KOPT-K1 (cell line): ENCODE measurements around the gene LIN9.
A peak's percentile ranks its signal among the peaks of the same experiment; 100 is the strongest.

ENCODE experiments used
- H3K27ac ChIP-seq: fragments of 200-600 bp; sonication (generic); 2 replicates; pipeline ENCODE4 v1.5.1; 2016; ENCODE audit warnings: antibody characterized with exemption, mild to moderate bottlenecking, low read depth, low read length; ENCODE audit not compliant: poor library complexity, severe bottlenecking
- H3K36me3 ChIP-seq: fragments of 200-600 bp; sonication (generic); 2 replicates; pipeline ENCODE4 v1.5.1; 2017; ENCODE audit warnings: antibody characterized with exemption, mild to moderate bottlenecking, low read length, moderate library complexity; ENCODE audit not compliant: insufficient read depth
- H3K9me3 ChIP-seq: fragments of 200-600 bp; sonication (generic); 2 replicates; pipeline ENCODE4 v1.5.1; 2017; ENCODE audit warnings: antibody characterized with exemption, low read length, mild to moderate bottlenecking; ENCODE audit not compliant: insufficient read depth, poor library complexity, severe bottlenecking

LIN9 gene

GRCh38 chr1:226199971-226200370 is 109.0 kb downstream of the LIN9 start:
- Histone ChIP-seq H3K9me3 (no peaks in the 10 kb centered on the region), H3K36me3 (no peaks in the 10 kb centered on the region), H3K27ac (no peak overlapping the region)

GRCh38 chr1:226195144-226195543 is 113.8 kb downstream of the LIN9 start:
- H3K9me3 ChIP-seq, result no peaks in the 10 kb centered on the region
- no peak overlapping the region for H3K27ac ChIP-seq
- H3K36me3 ChIP-seq, result no peaks in the 10 kb centered on the region

DNA sequence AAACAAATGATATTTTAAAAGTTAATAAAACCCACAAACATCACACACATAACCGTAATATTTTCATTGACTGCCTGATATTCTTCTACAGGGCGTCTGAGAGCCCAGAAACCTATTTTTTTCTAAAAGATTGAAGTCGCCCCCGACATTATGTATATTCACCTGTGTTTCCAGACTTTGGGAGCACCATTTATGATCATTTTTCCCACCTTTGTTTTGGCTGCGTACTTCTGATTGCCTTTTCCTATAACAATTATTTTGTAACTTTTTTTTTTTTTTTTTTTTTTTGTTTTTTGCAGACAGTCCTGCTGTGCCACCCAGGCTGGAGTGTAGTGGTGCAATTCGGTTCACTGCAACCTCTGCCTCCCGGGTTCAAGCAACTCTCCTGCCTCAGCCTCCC is 121.6 kb downstream of the LIN9 start:
- Histone ChIP-seq H3K36me3 (peaks cover 14% of the 10 kb centered on the region; the same call in 1 of the 2 replicates), H3K9me3 (no peaks in the 10 kb centered on the region), H3K27ac (peak overlapping the region; percentile 76)

- Histone ChIP-seq H3K27ac (peak overlapping the region; percentile 76), H3K36me3 (peaks cover 18% of the 10 kb centered on the region), H3K9me3 (no peaks in the 10 kb centered on the region)
These were observed 122.0 kb downstream of the LIN9 start for GRCh38 chr1:226187019-226187322.

GRCh38 chr1:226186124-226187018 is 122.6 kb downstream of the LIN9 start, which contains the start of gene ACBD3:
TSS of gene ACBD3 (minus strand) at chr1:226186741. CDS start at chr1:226186675, 66 bp downstream.
- H3K36me3 ChIP-seq, result peaks cover 24% of the 10 kb centered on the region
- H3K27ac ChIP-seq, result peak within 1 kb of the TSS; percentile 76
- no peaks in the 10 kb centered on the region for H3K9me3 ChIP-seq

- Histone ChIP-seq H3K27ac (peak overlapping the region; percentile 76), H3K9me3 (no peaks in the 10 kb centered on the region), H3K36me3 (peaks cover 31% of the 10 kb centered on the region)
These were observed 123.6 kb downstream of the LIN9 start for GRCh38 chr1:226185141-226186036.

GRCh38 chr1:226181996-226182714 is 126.8 kb downstream of the LIN9 start:
- H3K9me3 ChIP-seq, result no peaks in the 10 kb centered on the region
- H3K36me3 ChIP-seq, result peaks cover 32% of the 10 kb centered on the region
- H3K27ac ChIP-seq, result no peak overlapping the region
